ENCODE results near the gene NCAM1.

DNA sequence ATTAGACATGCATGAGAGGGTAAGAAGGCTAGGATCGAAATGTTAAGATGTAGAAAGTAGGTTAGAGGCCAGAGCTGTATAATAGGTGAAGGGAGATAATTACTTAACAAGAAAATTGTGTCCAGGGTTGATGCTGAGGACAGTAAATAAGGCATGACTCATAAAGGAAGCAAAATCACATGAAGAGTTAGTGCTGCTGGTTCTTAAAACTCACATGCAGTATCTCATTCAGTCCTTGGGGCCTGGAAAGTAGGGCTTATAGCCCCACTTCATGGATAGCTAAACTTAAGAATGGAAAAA lies 130.2 kb downstream of the NCAM1 start:
- TF ChIP-seq, protein P1, sequence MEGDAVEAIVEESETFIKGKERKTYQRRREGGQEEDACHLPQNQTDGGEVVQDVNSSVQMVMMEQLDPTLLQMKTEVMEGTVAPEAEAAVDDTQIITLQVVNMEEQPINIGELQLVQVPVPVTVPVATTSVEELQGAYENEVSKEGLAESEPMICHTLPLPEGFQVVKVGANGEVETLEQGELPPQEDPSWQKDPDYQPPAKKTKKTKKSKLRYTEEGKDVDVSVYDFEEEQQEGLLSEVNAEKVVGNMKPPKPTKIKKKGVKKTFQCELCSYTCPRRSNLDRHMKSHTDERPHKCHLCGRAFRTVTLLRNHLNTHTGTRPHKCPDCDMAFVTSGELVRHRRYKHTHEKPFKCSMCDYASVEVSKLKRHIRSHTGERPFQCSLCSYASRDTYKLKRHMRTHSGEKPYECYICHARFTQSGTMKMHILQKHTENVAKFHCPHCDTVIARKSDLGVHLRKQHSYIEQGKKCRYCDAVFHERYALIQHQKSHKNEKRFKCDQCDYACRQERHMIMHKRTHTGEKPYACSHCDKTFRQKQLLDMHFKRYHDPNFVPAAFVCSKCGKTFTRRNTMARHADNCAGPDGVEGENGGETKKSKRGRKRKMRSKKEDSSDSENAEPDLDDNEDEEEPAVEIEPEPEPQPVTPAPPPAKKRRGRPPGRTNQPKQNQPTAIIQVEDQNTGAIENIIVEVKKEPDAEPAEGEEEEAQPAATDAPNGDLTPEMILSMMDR (IDR thresholded peaks at IDR 0.05) = no peak
- no peak for TF ChIP-seq EP300 (IDR thresholded peaks at IDR 0.05)
- TF ChIP-seq POLR2AphosphoS5 (IDR thresholded peaks at IDR 0.05) = no peak
- TF ChIP-seq POLR2A (IDR thresholded peaks at IDR 0.05) = no peak

Data from upper lobe of left lung (tissue), 4 donors.